Subcutaneous adipose tissue (tissue), 4 donors: ENCODE measurements around the gene UBAP1L. TPM values are rescaled to one million over a fixed set of nuclear protein-coding genes. Genes with fewer than 3 reads are reported as not detected.

Experiments
- CTCF ChIP-seq: fragments of 450-650 bp; IDR thresholded peaks from one replicate; pipeline ENCODE4 v1.5.1; 2016; ENCODE audit warnings: low read depth, mild to moderate bottlenecking, control low read depth, antibody characterized with exemption, moderate library complexity
- total RNA-seq, 4 donors: library from RNA; depleted of rRNA; stranded (reverse); fragments of >200 nt; gene quantifications; one replicate each; pipeline ENCODE4 v1.1.0, GENCODE V29; 2016

Gene UBAP1L
- total RNA-seq, 4 donors from 2014 or later, result 1.3 to 5.7 (median 3.1) TPM

- no peak for TF ChIP-seq CTCF
These were observed 30.3 kb downstream of the UBAP1L start for GRCh38 chr15:65084500-65085206.

- no peak for TF ChIP-seq CTCF
These were observed 31.7 kb downstream of the UBAP1L start for GRCh38 chr15:65083262-65083701.

GRCh38 chr15:65082303-65082953 is 32.6 kb downstream of the UBAP1L start:
- no peak for TF ChIP-seq CTCF

- TF ChIP-seq CTCF, result no peak
These were observed 33.2 kb downstream of the UBAP1L start for GRCh38 chr15:65081758-65082157.

GRCh38 chr15:65081270-65081669 is 33.7 kb downstream of the UBAP1L start:
- TF ChIP-seq CTCF, result no peak

GRCh38 chr15:65079580-65079979 is 35.4 kb downstream of the UBAP1L start:
- no peak for TF ChIP-seq CTCF

- no peak for TF ChIP-seq CTCF
These were observed 37.0 kb downstream of the UBAP1L start for GRCh38 chr15:65077981-65078352.
